ENCODE data around the gene CCDC183.
"Not testable (repeated sequence)": the region's sequence is repeated elsewhere in the genome, so short reads cannot be mapped to it uniquely, and the experiment has no call there.

The CCDC183 gene

DNA sequence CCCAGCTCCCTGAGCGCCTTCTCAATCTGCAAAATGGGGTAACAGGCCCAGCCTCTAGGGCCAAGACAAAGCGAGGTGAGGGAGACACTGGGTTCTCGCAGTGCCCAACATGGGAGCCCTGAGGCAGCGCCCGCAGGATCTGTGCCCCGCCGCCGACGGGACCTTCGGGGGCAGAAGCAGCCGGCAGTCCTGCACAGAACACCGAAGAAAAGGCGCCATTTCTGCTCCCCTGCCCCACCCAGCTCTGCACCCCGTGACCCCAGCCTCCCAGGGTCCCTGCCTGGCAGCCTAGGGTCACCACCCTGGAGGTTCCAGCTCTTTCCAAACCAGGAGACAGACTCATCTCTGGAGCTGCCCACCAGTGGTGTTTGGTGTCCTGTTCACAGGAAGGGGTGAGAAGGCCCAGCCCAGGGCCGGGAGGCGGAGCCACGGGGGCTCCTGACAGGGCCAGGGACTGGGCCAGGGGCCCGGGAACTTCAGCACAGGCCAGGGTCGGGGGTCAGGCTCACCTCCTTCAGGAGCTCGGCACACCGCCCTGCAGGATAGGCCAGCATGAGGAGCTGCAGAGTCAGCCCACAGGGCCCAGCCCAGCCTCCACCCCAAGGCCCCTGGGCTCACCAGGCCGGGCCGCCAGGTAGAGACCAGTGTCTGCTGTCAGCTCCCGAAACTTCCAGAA, 41.4 kb upstream of the CCDC183 start:
- no peak for DNase-seq (ENCODE audit: low read depth)
- H3K4me3 ChIP-seq (ENCODE audit: low read depth, low read length) = no peak overlapping the region
- no peak for TF ChIP-seq POLR2A (IDR thresholded peaks at IDR 0.05; ENCODE audit: extremely low read depth, insufficient read length)
- TF ChIP-seq, protein P1, sequence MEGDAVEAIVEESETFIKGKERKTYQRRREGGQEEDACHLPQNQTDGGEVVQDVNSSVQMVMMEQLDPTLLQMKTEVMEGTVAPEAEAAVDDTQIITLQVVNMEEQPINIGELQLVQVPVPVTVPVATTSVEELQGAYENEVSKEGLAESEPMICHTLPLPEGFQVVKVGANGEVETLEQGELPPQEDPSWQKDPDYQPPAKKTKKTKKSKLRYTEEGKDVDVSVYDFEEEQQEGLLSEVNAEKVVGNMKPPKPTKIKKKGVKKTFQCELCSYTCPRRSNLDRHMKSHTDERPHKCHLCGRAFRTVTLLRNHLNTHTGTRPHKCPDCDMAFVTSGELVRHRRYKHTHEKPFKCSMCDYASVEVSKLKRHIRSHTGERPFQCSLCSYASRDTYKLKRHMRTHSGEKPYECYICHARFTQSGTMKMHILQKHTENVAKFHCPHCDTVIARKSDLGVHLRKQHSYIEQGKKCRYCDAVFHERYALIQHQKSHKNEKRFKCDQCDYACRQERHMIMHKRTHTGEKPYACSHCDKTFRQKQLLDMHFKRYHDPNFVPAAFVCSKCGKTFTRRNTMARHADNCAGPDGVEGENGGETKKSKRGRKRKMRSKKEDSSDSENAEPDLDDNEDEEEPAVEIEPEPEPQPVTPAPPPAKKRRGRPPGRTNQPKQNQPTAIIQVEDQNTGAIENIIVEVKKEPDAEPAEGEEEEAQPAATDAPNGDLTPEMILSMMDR (IDR thresholded peaks at IDR 0.05; ENCODE audit: low read depth, low read length) = no peak
- TF ChIP-seq MYC (IDR thresholded peaks at IDR 0.05; ENCODE audit: low read depth, low read length) = no peak
- TF ChIP-seq, protein P2, sequence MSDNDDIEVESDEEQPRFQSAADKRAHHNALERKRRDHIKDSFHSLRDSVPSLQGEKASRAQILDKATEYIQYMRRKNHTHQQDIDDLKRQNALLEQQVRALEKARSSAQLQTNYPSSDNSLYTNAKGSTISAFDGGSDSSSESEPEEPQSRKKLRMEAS (IDR thresholded peaks at IDR 0.05; ENCODE audit: low read depth, low read length) = no peak

DNA sequence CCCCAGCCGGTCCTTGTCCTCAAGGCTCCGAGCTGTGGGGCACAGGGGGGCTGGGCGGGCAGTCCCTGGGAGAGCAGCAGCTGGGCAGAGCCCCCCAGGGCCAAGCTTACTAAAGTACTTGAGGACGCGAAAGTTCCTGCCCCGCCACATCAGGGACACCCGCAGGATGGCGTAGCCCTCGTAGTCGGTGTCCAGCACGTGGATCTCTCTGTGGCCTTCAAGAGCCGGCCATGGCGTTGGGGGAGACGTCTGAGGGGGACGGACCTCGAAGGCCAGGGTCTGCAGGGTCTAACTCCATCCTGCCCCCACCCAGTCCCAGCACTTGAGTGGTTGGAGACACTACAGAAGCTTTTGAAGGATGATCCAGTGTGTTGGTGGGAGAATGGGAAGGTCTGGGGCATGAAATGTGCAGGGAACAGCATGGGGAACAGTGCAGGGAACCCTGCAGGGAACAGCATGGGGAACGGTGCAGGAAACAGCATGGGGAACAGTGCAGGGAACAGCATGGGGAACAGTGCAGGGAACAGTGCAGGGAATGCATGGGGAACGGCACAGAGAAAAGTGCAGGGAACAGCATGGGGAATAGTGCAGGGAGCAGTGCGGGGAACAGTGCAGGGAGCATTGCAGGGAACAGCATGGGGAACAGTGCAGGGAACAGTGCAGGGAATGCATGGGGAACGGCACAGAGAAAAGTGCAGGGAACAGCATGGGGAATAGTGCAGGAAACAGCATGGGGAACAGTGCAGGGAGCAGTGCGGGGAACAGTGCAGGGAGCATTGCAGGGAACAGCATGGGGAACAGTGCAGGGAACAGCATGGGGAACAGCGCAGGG, 40.6 kb upstream of the CCDC183 start:
- H3K4me3 ChIP-seq (ENCODE audit: low read depth, low read length); DNase-seq (ENCODE audit: low read depth): not testable (repeated sequence)

DNA sequence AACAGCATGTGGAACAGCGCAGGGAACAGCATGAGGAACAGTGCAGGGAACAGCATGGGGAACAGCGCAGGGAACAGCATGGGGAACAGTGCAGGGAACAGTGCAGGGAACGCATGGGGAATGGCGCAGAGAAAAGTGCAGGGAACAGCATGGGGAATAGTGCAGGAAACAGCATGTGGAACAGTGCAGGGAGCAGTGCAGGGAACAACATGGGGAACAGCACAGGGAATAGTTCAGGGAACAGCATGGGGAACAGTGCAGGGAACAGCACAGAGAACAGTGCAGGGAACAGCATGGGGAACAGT, 40.1 kb upstream of the CCDC183 start:
- TF ChIP-seq, protein P1 (IDR thresholded peaks at IDR 0.05; ENCODE audit: low read depth, low read length) = no peak
- TF ChIP-seq, protein P2 (IDR thresholded peaks at IDR 0.05; ENCODE audit: low read depth, low read length) = no peak
- TF ChIP-seq MYC (IDR thresholded peaks at IDR 0.05; ENCODE audit: low read depth, low read length) = no peak
- TF ChIP-seq POLR2A (IDR thresholded peaks at IDR 0.05; ENCODE audit: extremely low read depth, insufficient read length) = no peak
- no peak overlapping the region for H3K4me3 ChIP-seq (ENCODE audit: low read depth, low read length)
- no peak for DNase-seq (ENCODE audit: low read depth)

DNA sequence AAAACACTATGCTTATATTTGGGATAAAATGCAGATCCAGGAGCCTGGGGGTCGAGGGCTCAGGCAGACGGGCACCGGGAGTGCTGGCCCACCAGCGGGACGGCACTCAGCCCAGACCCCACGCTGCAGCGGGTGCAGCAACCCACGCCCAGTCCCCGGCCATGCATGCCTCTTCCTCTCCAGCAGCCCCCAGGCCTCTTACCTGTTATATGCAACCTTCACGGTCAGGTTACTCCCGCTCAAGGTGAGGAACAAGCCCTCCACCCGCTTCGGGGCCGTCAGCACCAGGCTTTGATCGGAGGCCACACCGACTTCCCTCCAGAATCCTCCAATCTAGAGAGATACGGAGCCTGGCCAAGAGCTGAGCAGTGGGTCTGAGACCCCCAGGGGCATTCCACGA, 39.3 kb upstream of the CCDC183 start:
- no peak for DNase-seq (ENCODE audit: low read depth)
- H3K4me3 ChIP-seq (ENCODE audit: low read depth, low read length) = no peak overlapping the region
- TF ChIP-seq MYC (IDR thresholded peaks at IDR 0.05; ENCODE audit: low read depth, low read length) = no peak
- TF ChIP-seq POLR2A (IDR thresholded peaks at IDR 0.05; ENCODE audit: extremely low read depth, insufficient read length) = no peak
- TF ChIP-seq, protein P2 (IDR thresholded peaks at IDR 0.05; ENCODE audit: low read depth, low read length) = no peak
- TF ChIP-seq, protein P1 (IDR thresholded peaks at IDR 0.05; ENCODE audit: low read depth, low read length) = no peak

DNA sequence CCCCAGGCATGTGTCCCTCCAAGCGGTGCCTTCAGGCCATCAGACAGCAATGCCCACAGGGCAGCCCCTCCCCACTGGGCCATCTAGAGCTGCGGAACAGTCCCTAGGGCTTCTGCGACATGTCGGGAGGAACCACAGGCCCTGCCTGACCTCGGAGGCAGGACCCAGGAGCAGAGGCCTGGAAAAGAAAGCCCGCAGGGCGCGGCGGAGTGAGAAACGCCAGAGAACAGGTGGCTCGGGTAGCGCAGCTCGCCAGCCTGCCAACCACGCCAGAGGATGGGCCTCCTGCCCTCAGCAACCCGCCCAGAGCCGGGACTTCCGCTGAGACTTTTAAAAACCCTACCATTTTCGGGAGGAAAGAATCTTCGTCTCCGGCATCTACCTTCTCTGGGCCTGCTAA, 38.8 kb upstream of the CCDC183 start:
- DNase-seq (ENCODE audit: low read depth) = no peak
- no peak overlapping the region for H3K4me3 ChIP-seq (ENCODE audit: low read depth, low read length)

DNA sequence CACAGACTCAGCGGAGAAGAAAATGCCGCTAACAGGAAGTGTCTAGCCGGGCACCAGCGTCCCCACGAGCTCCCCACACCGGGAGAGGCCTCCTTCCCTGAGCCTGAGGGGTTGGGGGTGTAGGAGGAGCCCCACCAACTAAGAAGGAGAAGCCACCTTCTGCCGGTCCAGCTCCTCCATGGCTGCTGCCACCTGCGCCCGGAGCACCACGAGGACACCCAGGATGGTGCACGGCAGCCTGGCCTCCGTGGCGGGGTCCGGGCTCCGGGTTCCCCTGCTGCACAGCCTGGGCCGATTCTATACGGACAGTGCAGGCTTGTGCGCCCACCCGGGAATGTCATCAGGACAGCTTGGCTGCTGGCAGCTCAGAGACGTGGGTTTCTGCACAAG, 38.4 kb upstream of the CCDC183 start:
- DNase-seq (ENCODE audit: low read depth) = no peak
- H3K4me3 ChIP-seq (ENCODE audit: low read depth, low read length) = no peak overlapping the region
- no peak for TF ChIP-seq POLR2A (IDR thresholded peaks at IDR 0.05; ENCODE audit: extremely low read depth, insufficient read length)

More for the DNA sequence above, 38.8 kb upstream of the CCDC183 start:
- TF ChIP-seq MYC (IDR thresholded peaks at IDR 0.05; ENCODE audit: low read depth, low read length) (no peak), POLR2A (IDR thresholded peaks at IDR 0.05; ENCODE audit: extremely low read depth, insufficient read length) (no peak)
- TF ChIP-seq, protein P2 (IDR thresholded peaks at IDR 0.05; ENCODE audit: low read depth, low read length) = no peak

DNA sequence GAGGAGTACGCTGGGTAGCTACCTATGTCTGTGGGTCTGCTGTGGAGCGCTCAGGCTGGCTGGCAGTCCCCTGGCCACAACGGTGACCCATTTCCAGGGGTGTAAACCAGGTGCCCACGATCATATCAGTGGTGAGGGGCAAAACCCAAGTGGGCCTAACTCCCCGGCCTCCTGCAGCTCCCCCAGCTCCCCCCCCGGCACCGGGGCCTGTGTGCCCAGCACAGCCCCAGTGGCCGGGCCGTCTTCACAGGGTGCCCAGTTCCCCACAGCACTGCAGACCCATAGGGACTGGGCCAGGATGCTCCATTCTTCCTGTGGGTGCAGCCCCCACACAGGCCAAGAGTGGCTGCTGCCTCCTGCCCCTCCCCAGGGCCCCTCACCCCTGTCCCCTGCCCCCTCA, 37.1 kb upstream of the CCDC183 start:
- H3K4me3 ChIP-seq (ENCODE audit: low read depth, low read length) = no peak overlapping the region
- no peak for DNase-seq (ENCODE audit: low read depth)
- TF ChIP-seq, protein P2 (IDR thresholded peaks at IDR 0.05; ENCODE audit: low read depth, low read length) = no peak
- TF ChIP-seq MYC (IDR thresholded peaks at IDR 0.05; ENCODE audit: low read depth, low read length) (no peak), POLR2A (IDR thresholded peaks at IDR 0.05; ENCODE audit: extremely low read depth, insufficient read length) (no peak)
- TF ChIP-seq, protein P1 (IDR thresholded peaks at IDR 0.05; ENCODE audit: low read depth, low read length) = no peak
